ENCODE measurements around the gene NIT2. TPM values are rescaled to one million over a fixed set of nuclear protein-coding genes. Genes with fewer than 3 reads are reported as not detected.
A peak's percentile ranks its signal among the peaks of the same experiment; 100 is the strongest.

NIT2 gene
- total and polyA plus RNA-seq, 9 of the 15 experiments (the other 6 are each of a cell fraction or from before 2014, with no cell fraction given), result 11.4 to 62.2 (median 22.1) TPM

DNA sequence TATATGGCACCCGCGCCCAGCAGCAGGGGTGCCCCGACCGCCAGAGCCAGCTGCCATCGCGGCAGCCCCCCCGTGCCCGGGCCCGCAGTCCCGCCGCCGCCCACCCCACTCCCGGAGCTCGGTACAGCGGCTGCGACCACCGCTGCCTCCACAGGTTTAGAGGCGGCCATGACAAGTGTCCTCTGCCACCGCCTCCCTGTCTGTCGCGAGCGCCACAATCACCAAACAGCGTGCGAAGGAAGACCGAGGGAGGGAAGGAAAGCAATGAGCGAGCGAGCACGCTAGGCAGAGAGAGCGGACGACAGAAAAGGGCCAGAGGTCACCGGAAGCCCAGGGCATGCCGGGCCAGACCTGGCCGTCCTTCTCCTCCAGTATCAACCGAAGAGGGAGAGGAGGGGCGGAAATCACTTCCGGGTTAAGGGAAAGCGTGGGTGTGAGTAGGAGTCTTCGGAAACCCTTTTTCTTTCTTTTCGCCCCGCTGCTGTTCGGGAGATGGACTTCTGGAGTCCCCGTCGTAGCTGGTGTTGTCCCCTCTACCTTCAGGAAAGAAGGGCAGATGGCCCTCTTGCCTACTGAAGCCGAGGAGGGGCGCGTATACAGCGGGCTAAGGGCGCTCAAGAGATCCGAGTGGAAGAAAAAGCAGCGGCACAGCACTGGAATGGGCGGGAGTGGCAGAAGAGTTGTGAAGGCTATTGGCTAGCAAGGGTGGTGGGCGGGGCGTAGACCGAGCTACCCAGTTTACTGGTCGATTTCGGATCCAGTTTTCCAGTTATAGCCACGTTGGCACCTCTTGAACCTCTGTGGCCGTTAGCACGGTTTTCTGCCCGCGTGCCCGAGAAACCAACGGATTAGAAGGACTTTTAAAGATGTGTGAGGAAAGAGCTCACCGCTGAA, 66.5 kb downstream of the NIT2 start, which contains the start of the genes LNP1 and TOMM70 (continued):
- no peak for TF ChIP-seq CCAR2 (IDR thresholded peaks at IDR 0.05; ENCODE audit: low read depth, low read length)
- TF ChIP-seq HMGN3 (IDR thresholded peaks at IDR 0.05; ENCODE audit: borderline replicate concordance, extremely low read depth, insufficient read length, low read depth, low read length), result no peak
- no peak for TF ChIP-seq MBD1 (CRISPR knock-in tag; IDR thresholded peaks at IDR 0.05)
- TF ChIP-seq ZNF239 (CRISPR knock-in tag; IDR thresholded peaks at IDR 0.05), result no peak
- peak in 1 of 2 experiments; percentile 35; a peak in 1 of 4 replicates for TF ChIP-seq NRF1 (conservative IDR thresholded peaks at IDR 0.05 in 1 of 2, IDR thresholded peaks at IDR 0.05 in 1 of 2)
- TF ChIP-seq SIX5 (IDR thresholded peaks at IDR 0.05; ENCODE audit: borderline replicate concordance in 1 of 2, insufficient read depth in 1 of 2, low read depth in 1 of 2, low read length in 2 of 2), result no peak
- peak; percentile 100 for TF ChIP-seq EGR1 (conservative IDR thresholded peaks at IDR 0.05)
- TF ChIP-seq TAF15 (IDR thresholded peaks at IDR 0.05; ENCODE audit: low read depth, low read length), result no peak
- TF ChIP-seq ATF2 (CRISPR knock-in tag; IDR thresholded peaks at IDR 0.05), result no peak
- TF ChIP-seq KAT7 (CRISPR knock-in tag; IDR thresholded peaks at IDR 0.05; ENCODE audit: borderline replicate concordance), result peak; percentile 35; the same call in 1 of the 2 replicates
- TF ChIP-seq ZNF354B (CRISPR knock-in tag; IDR thresholded peaks at IDR 0.05), result no peak
- TF ChIP-seq JUN (IDR thresholded peaks at IDR 0.05; ENCODE audit: borderline replicate concordance, low read depth, low read length), result peak; percentile 7; the same call in 1 of the 2 replicates
- TF ChIP-seq JUN (CRISPR knock-in tag; IDR thresholded peaks at IDR 0.05; ENCODE audit: borderline replicate concordance), result no peak
- TF ChIP-seq ZNF785 (CRISPR knock-in tag; IDR thresholded peaks at IDR 0.05), result no peak
- TF ChIP-seq C11orf30 (IDR thresholded peaks at IDR 0.05; ENCODE audit: low read depth), result peak; percentile 83
- no peak for TF ChIP-seq EZH2 (IDR thresholded peaks at IDR 0.05; ENCODE audit: borderline replicate concordance, low read depth, low read length)
- peak; percentile 68 for TF ChIP-seq SP1 (CRISPR knock-in tag; IDR thresholded peaks at IDR 0.05)
- TF ChIP-seq CGGBP1 (CRISPR knock-in tag; IDR thresholded peaks at IDR 0.05), result no peak
- TF ChIP-seq, protein P1, sequence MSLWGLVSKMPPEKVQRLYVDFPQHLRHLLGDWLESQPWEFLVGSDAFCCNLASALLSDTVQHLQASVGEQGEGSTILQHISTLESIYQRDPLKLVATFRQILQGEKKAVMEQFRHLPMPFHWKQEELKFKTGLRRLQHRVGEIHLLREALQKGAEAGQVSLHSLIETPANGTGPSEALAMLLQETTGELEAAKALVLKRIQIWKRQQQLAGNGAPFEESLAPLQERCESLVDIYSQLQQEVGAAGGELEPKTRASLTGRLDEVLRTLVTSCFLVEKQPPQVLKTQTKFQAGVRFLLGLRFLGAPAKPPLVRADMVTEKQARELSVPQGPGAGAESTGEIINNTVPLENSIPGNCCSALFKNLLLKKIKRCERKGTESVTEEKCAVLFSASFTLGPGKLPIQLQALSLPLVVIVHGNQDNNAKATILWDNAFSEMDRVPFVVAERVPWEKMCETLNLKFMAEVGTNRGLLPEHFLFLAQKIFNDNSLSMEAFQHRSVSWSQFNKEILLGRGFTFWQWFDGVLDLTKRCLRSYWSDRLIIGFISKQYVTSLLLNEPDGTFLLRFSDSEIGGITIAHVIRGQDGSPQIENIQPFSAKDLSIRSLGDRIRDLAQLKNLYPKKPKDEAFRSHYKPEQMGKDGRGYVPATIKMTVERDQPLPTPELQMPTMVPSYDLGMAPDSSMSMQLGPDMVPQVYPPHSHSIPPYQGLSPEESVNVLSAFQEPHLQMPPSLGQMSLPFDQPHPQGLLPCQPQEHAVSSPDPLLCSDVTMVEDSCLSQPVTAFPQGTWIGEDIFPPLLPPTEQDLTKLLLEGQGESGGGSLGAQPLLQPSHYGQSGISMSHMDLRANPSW (CRISPR knock-in tag; IDR thresholded peaks at IDR 0.05), result no peak
- 0 out of 2 replicates have a peak, but pooled peaks have one; percentile 41 for TF ChIP-seq LCOR (CRISPR knock-in tag; IDR thresholded peaks at IDR 0.05)
- no peak for TF ChIP-seq EHMT2 (IDR thresholded peaks at IDR 0.05)
- no peak for TF ChIP-seq ERF (CRISPR knock-in tag; IDR thresholded peaks at IDR 0.05)
- peak; percentile 48 for TF ChIP-seq BHLHE40 (IDR thresholded peaks at IDR 0.05; ENCODE audit: low read length)
